NCI-H748 treated with DMSO at 0.1 percent for 48 hours (cell line): ENCODE results near the gene CARD11.
A peak's percentile ranks its signal among the peaks of the same experiment; 100 is the strongest.

Experiments used
- DNase-seq: peaks from one replicate; lab custom pipeline; 2025; lab: John Stamatoyannopoulos, UW

CARD11 gene

DNA sequence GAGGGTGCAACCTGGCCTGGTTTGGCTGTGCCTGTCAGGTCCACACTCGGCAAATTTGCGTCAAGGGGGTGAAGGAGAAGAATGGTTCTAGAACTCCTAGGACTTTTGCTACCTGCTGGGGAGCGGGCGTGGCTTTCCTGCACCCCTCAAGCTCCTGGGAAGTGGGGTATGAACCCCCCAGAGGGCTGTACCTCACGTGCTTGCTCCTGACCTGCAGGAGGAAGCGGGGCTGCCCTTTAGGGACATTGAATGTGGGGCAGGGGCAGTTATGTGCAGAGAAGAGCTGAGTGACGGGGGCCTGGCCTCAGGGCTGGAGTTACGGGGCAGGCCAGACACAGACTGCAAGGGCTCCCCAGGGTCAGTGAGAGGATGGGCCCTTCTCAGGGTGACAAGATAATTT is 138.2 kb downstream of the CARD11 start:
- DNase-seq, result no peak

DNA sequence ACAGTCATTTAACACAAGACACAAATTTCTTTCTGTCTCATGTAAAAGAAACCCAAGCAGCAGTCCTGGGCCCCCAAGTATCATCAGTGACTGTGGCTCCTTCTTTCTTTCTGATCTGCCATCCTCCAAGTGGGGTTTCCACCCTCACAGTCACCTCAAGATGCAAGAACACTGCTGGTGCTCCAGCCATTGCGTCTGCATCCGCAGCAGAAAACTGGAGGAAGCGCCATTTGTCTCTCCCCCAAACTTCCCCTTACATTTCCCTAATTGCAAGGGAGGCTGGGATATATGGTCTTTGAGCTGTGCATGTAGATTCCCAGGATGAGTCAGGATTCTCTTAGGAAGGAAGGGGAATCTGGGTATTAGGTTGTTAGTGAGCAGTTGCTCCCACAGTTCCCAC is 138.6 kb downstream of the CARD11 start:
- DNase-seq, result no peak

- DNase-seq, result no peak
These were observed 139.5 kb downstream of the CARD11 start for GRCh38 chr7:2904202-2904601.

GRCh38 chr7:2903682-2904162 is 139.9 kb downstream of the CARD11 start:
- no peak for DNase-seq

DNA sequence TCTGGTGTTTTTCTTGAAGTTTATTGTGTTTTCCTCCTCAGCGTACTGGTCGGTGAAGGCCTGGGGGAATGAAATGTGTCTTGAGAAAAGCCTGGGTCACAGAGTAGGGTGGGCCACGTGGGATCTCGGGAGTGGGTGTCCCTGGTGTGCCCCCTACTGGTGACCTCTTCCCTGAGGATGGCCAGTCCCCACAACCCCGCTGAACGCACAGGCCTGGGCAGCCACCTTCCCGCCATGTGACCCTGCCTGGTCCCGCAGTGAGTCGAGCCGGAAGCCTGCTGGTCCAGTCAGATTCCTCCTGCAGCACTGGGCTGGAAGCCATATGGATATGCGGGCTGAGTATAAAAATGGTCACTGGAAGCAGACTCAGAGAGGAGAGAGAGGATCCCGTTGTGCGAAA is 146.6 kb downstream of the CARD11 start:
- DNase-seq, result no peak

- DNase-seq, result no peak
These were observed 147.5 kb downstream of the CARD11 start for GRCh38 chr7:2896131-2896530.

DNA sequence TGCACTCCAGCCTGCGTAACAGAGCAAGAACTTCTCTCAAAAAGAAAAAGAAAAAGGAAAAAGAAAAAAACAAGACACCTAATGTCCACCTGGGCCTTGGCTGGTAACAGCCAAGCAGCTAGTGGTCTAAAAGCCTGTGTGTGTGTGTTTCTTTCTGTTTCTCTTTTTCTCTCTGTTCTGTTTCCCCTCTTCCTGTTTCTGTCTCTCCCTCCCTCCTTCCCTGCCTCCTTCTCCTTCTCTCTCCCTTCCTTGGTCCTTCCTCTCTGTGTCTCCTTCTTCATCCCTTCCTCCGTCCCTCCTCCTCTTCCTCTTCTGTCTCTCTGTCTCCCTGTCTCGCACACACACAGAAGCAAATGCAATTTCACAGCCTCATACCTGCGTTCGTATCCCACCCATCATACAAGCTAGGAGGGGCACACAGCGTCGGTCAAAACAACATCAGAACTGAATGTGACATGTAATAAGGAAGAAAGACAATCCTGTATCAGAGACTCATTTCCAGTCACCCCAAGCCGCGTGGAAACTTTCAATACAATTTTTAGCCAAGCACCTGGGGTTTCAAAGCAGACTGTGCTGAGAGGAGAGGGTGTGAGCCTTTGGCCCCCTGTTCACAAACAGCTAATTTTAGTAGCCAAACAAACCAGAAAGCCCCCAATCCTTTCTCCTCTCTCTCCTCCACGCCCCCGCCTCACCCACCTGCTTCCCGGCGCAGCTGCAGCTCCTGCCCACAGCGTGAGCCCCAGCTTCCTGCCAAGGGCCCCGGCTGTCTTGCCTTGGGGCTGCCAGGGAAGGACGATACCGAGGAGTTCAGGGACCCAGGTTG is 149.3 kb downstream of the CARD11 start:
- no peak for DNase-seq

DNA sequence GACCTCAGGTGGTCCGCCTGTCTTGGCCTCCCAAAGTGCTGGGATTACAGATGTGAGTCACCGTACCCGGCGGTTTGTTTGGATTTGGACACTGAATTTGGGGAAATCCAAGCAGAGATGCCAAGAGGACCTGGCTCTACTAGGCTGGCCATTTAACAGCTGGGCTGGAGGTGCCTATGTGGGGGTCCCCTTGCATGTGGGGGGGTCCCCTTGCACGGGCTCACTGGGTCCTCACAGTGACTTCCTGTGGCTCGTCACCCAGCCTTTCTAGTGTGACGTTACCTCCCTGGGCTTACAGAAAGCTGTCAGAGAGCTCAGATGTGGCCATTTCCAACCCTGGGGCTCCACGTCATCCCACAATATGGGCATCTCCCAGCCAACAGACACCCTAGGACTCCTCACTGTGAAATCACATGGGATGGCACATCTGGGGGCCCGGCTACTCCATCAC is 150.2 kb downstream of the CARD11 start:
- no peak for DNase-seq

GRCh38 chr7:2892549-2892948 is 151.1 kb downstream of the CARD11 start:
- no peak for DNase-seq

- no peak for DNase-seq
These were observed 155.9 kb downstream of the CARD11 start for GRCh38 chr7:2887816-2888215.

DNA sequence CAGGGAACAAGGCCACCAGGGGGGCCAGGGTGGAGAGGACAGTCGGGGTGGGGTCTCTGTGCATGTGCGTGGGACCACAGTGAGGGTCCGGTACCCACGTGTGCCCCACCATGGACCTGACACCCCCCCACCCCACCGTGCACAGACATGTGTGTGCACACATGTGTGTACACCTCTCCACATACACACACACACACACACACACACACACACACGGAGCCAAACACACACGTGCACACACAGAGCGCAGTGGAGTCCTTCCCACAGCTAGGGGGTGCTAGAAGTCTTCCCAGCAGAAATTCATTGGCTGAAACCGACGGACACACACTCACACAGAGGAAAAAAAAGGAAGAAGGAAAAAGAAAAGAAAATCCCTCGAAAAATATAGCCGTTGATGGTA is 156.8 kb downstream of the CARD11 start:
- peak; percentile 49 for DNase-seq

GRCh38 chr7:2886391-2886790 is 157.3 kb downstream of the CARD11 start:
- DNase-seq, result no peak

DNA sequence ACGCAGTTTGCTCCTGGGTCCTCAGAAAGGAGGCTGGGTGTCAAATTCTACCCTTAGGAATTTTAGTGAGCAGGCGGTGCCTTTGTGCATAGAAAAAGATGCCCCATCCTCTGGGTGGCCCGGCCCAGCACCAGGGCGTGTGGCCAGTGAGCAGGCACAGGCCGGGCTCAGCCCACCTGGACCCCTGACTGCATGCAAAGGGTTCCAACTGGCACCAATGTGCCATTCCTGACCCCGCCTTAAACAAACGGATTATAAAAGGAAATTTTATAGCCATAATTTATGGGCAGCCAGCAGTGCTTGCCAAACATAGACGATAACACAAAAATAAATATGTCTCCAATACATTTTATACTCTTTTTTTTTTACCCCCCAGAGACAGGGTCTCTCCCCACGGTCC is 159.5 kb downstream of the CARD11 start:
- DNase-seq, result peak; percentile 14

- DNase-seq, result no peak
These were observed 160.6 kb downstream of the CARD11 start for GRCh38 chr7:2883101-2883500.

GRCh38 chr7:2882111-2882510 is 161.6 kb downstream of the CARD11 start:
- DNase-seq, result no peak

DNA sequence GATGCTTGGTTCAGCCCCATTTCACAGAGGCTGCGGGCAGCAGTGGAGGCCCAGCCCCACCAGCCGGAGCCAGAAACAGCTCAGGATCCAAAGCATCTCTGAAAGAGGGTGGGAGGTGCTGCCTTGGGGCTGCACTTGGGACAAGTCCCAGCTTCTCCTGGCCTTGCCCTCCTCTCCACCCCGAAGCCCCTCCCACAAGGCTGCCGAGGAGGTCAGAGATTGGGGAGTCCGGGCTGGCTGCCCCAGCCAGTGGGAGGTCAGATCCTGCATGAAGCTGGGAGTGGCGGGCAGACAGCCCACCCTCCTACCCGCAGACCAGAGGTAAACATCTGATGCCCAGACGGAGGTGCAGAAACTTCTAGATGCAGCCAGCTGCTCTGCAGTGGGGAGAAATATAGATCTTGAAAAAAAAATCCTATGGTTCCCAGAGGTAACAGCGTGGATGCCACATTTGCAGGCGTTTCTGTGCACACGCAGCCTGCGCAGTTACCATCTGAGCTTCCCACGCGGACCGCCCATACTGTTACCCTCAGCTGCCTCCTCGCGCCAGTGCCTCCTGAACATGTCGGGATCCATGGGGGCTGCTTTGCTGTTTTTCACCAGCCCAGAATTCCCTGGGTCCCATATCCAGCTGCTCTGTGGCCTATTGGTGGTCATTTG is 162.7 kb downstream of the CARD11 start:
- no peak for DNase-seq

- DNase-seq, result no peak
These were observed 163.6 kb downstream of the CARD11 start for GRCh38 chr7:2880051-2880450.

- DNase-seq, result no peak
These were observed 164.3 kb downstream of the CARD11 start for GRCh38 chr7:2879354-2879753.

- DNase-seq, result no peak
These were observed 165.4 kb downstream of the CARD11 start for GRCh38 chr7:2878306-2878705.

DNA sequence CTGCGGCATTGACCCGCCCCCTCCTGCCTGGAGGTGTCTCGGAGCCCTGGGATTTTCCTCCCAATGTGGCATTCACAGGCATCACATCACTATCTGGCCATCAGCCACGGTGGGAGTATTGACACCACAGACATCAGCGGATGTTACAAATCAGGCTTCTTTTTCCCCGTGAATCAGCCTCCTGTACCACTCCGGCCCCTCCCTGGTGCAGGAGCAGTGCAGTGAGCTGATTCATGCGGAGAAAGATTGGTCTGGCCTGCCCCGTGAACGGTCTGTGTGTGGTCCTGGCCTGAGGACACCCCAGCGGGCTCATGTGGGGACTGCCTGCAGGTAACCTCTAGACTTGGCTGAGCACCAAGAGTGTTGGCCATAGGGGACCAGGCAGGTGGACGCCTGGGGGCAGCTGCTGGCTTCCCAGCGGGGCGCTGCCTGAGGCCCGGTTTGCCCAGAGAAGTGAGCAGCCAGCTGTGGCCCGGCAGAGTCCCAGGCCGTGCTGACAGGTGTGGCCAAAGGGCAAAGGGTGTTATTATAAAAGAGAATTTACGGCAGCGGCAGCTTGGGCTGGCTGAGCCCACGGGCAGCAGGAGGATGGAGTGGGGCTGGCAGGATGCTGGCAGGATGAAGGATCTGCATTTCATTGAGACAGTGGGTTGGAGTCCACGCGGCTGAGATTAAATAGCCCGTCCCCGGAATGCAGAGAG is 167.5 kb downstream of the CARD11 start:
- DNase-seq, result no peak

DNA sequence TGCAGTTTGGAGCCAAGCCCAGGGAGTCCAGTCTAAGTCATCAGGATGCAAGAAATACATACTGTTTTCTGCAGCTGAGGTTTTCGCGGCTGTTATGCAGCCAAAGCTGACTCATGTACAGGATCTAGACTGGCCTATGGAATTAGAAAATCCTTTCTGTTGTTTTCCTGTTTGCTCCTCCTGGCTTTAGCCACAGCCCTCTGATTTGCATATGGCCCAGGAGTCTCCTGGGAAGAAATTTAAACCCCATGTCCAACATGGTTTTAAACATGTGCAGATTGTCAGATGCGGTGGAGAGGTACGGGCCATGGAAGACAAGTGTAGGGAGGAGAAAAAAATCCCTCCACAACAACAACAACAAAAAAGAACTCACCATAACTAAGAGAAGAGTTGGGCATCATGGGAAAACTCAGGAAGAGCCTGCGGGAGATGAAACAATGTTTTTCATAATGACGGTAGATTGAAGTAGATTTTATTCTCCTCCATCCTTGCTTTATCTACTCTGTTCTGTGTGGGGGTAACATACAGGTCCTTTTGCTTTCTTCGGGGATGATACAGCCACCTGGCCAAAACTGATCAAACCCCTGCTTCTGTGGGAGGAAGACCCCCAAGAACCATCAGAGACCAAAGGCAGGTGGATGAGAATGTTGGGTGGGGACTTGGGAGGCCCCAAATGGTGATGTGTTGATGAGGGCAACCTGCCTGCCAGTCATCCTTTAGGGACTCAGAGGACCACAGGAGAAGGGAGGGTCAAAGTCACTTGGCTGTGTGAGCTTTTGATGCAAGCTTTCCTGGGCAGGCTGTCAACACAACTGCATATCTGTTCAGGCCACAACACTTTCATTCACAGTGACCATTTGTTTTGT is 169.7 kb downstream of the CARD11 start:
- no peak for DNase-seq

DNA sequence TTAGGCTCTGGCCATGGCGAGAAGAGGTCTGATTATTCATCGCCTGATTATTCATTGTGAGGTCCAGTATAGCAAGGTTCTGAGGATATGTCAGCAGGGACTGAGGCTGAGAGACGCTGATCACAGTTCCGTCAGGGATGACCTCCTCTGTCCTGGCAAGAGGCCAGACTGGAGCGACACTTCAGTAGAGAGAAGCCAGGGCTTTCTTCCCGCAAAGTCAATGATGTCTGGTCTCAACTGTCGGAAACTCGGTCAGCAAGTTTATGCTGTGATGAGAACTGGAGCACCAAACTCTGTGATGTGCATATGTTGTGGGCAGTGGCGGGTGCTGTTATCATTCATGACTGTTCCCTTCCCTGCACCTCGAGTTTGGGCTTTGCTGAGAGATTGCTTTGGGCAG is 170.5 kb downstream of the CARD11 start:
- no peak for DNase-seq
